Right lobe of liver (tissue), 4 donors: ENCODE measurements around the gene MPIG6B.

Experiments used
- POLR2A ChIP-seq: fragments of 450-650 bp; IDR thresholded peaks from one replicate; pipeline ENCODE4 v1.6.1; 2017; ENCODE audit warnings: antibody characterized with exemption, mild to moderate bottlenecking
- TF ChIP-seq, protein P1 (sequence below), 4 donors: fragments of 200-600 bp in 3 of 4; fragments of 450-650 bp in 1 of 4; IDR thresholded peaks; one replicate each; pipeline versions ENCODE4 v1.5.1 to v1.8.0; 2016 to 2022; ENCODE audit warnings: antibody characterized with exemption in 4 of 4, mild to moderate bottlenecking in 2 of 4
- donor health status: DM: no; HTN: no; CAD: no.
- donor health status: DM: no; HTN: no; CAD: no.
- donor health status: DM: no; HTN: yes; CAD: no.

DNA sequence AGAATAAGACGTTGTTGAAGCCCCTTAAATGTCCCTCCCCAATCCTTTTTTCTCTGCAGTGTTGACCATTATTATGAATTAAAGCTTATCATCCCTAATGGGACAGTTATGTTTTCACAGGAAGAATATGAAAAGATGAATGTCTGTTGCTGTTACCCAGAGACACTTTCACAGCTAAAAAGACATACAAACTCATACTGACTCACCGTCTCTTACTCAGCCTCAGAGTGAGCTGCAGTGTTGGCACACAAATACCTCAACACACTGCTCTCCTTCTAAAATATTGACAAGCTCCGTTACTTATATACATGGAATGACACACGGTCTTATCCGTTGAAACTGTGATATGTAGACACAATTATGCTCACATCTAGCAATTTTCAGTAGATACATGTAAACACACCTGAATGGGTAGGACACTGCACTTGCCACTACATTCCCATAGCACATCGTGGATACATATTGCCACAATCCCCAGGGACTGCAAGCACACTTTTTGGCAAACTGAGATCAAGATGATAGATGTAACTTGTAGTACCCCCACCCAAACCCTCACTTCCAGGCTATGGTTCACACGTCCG is 29.7 kb downstream of the MPIG6B start:
- TF ChIP-seq, protein P1, sequence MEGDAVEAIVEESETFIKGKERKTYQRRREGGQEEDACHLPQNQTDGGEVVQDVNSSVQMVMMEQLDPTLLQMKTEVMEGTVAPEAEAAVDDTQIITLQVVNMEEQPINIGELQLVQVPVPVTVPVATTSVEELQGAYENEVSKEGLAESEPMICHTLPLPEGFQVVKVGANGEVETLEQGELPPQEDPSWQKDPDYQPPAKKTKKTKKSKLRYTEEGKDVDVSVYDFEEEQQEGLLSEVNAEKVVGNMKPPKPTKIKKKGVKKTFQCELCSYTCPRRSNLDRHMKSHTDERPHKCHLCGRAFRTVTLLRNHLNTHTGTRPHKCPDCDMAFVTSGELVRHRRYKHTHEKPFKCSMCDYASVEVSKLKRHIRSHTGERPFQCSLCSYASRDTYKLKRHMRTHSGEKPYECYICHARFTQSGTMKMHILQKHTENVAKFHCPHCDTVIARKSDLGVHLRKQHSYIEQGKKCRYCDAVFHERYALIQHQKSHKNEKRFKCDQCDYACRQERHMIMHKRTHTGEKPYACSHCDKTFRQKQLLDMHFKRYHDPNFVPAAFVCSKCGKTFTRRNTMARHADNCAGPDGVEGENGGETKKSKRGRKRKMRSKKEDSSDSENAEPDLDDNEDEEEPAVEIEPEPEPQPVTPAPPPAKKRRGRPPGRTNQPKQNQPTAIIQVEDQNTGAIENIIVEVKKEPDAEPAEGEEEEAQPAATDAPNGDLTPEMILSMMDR (IDR thresholded peaks at IDR 0.05): no peak
- TF ChIP-seq POLR2A: no peak
